ENCODE measurements around the gene IL4R. TPM values are rescaled to one million over a fixed set of nuclear protein-coding genes. Genes with fewer than 3 reads are reported as not detected.

Gene IL4R
- total RNA-seq, 1 donor from 2014 or later = 23.6 TPM

DNA sequence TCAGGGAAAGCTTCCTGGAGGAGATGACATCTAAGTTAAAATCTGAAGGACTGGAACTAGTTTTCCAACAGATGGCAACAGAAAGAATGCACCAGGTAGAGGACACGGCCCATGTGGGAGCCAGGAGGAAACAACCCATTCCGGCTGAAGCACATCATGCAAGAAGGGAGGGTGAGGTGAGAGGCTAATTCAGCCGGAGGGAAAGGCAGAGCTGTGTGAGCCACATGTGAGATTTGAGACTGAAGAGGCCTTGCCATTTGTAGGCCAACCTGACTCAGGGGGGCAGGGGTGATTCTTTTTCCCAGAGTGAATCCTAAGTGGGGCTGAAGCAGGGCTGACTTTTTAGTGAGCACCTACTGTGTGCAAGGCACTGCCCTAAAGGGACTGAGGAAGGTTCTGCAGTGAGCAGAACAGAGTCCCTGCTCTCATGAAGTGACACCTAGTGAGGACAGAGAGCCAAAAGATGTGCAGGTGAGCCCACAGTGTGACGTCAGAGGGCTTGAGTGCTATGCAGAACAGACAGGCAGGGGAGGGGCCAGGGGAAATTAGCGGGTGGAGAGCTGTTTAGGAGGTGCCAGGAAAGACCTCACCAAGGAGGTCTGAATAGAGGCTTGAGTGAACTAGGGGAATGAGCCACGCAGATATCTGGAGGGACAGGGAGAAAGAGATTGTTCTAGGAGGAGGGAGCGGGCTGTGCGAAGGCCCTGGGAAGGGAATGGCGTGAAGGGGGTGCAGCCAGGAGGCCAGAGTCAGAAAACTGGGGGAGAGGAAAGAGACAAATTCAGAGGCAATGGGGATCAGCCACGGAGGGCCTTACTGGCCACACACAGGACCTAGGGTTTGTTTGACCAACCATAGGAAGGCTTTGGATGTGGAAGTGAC lies 68.4 kb downstream of the IL4R start:
- Mint-ChIP-seq H3K9me3 (ENCODE audit: low read depth) (peaks cover 7% of the 10 kb centered on the region), H3K4me3 (ENCODE audit: low read depth) (no peak overlapping the region), H3K27me3 (peaks cover 9% of the 10 kb centered on the region), H3K27ac (no peak overlapping the region), H3K4me1 (ENCODE audit: low read depth) (no peaks in the 10 kb centered on the region), H3K36me3 (ENCODE audit: insufficient read depth) (peaks cover 2% of the 10 kb centered on the region)
- TF ChIP-seq, protein P1, sequence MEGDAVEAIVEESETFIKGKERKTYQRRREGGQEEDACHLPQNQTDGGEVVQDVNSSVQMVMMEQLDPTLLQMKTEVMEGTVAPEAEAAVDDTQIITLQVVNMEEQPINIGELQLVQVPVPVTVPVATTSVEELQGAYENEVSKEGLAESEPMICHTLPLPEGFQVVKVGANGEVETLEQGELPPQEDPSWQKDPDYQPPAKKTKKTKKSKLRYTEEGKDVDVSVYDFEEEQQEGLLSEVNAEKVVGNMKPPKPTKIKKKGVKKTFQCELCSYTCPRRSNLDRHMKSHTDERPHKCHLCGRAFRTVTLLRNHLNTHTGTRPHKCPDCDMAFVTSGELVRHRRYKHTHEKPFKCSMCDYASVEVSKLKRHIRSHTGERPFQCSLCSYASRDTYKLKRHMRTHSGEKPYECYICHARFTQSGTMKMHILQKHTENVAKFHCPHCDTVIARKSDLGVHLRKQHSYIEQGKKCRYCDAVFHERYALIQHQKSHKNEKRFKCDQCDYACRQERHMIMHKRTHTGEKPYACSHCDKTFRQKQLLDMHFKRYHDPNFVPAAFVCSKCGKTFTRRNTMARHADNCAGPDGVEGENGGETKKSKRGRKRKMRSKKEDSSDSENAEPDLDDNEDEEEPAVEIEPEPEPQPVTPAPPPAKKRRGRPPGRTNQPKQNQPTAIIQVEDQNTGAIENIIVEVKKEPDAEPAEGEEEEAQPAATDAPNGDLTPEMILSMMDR (IDR thresholded peaks at IDR 0.05; ENCODE audit: unreplicated experiment) = no peak
- DNase-seq (ENCODE audit: low spot score, unreplicated experiment) = no peak

DNA sequence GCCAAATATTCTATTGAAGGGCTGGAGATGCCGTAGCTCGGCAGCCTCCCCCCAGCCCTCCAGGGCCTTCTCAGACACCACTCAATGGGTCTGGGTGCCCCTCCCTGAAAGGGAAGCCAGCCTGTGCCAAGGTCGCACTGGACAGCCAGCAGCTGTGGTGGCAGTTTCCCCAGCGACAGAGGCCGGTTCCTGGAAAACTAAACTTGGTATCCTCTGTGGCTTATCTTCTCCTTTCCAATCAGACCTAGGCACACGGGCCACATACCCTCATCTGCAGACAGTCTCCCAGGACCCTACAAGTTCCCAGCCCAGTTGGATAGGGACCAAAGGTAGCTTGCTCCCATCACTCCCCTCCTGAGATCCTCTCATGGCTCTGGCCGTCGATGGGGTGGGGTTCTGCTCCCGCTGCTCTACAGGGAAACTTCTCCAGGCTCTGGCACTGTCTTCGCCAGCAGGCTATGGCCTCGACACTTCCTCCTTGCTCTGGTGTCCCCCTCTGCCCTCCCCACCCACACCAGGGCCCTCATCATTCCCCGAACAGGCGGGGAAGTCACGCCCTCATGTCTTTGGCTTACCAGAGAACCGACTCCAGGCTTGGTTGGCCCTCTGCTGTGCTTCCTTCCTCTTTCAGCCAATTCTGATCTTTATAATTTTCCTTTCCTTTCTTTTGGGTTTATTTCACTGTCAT lies 69.9 kb downstream of the IL4R start:
- Mint-ChIP-seq H3K4me3 (ENCODE audit: low read depth) (no peak overlapping the region), H3K27ac (no peak overlapping the region), H3K4me1 (ENCODE audit: low read depth) (no peaks in the 10 kb centered on the region), H3K9me3 (ENCODE audit: low read depth) (peaks cover 7% of the 10 kb centered on the region), H3K27me3 (peaks cover 9% of the 10 kb centered on the region), H3K36me3 (ENCODE audit: insufficient read depth) (peaks cover 2% of the 10 kb centered on the region)
- DNase-seq (ENCODE audit: low spot score, unreplicated experiment) = no peak
- TF ChIP-seq, protein P1 (IDR thresholded peaks at IDR 0.05; ENCODE audit: unreplicated experiment) = no peak

DNA sequence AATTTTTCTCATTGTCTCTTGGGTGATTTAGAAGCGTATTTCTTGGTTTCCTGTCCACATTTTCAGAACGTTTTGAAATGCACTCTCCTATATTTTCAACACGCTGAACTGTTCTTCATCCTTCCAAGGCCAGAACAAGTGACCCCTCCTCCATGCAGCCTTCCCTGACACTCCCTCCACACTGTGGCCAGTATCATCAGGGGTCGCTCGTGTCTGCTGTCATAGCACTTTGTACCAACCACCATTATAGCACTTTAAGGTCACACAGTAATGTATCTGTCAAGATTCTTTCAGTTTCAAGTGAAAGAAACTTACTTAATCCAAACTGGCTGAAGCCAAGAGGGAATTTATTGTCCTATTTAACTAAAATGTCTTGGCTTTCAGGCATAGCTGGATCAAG lies 70.7 kb downstream of the IL4R start:
- Mint-ChIP-seq H3K4me3 (ENCODE audit: low read depth) (no peak overlapping the region), H3K9me3 (ENCODE audit: low read depth) (peaks cover 9% of the 10 kb centered on the region), H3K4me1 (ENCODE audit: low read depth) (no peaks in the 10 kb centered on the region), H3K27ac (no peak overlapping the region), H3K36me3 (ENCODE audit: insufficient read depth) (peaks cover 2% of the 10 kb centered on the region), H3K27me3 (peaks cover 11% of the 10 kb centered on the region)
- TF ChIP-seq, protein P1 (IDR thresholded peaks at IDR 0.05; ENCODE audit: unreplicated experiment) = no peak
- no peak for DNase-seq (ENCODE audit: low spot score, unreplicated experiment)

DNA sequence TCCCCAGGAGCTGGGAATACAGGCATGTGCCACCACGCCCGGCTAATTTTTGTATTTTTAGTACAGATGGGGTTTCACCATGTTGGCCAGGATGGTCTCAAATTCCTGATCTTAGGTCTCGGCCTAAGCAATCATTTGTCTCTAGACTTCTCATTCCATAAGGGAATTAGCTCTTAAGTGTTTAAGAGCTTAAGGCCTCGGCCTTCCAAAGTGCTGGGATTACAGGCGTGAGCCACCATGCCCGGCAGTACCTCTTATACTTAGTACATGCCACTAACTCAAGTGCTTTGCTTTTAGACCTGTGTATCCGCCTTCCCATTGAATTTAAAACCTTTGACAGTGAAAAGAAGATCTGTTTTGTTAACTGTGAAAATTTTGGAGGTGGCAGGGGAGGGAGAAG lies 71.6 kb downstream of the IL4R start:
- Mint-ChIP-seq H3K9me3 (ENCODE audit: low read depth) (peaks cover 11% of the 10 kb centered on the region), H3K4me3 (ENCODE audit: low read depth) (no peak overlapping the region), H3K36me3 (ENCODE audit: insufficient read depth) (peaks cover 2% of the 10 kb centered on the region), H3K27me3 (peaks cover 13% of the 10 kb centered on the region), H3K27ac (no peak overlapping the region), H3K4me1 (ENCODE audit: low read depth) (no peaks in the 10 kb centered on the region)
- TF ChIP-seq, protein P1 (IDR thresholded peaks at IDR 0.05; ENCODE audit: unreplicated experiment) = no peak
- DNase-seq (ENCODE audit: low spot score, unreplicated experiment) = no peak

DNA sequence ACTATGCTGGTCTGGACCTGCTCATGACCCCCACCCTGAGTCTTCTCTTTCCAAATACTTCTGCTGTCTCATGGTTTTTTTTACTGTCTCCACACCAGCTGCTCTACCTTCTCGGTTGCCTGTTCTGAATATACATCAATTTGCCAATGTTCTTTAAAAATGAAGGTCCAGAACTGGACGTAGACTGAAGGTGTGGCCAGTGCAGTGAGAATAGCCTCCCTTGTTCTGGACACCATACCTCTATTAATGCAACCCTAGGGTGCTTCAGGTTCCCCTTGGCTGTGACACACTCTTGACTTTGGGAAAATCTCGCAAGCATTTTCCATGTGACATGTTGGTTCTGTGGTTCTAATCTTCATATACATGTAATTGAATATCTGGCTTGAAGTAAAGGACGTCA lies 72.9 kb downstream of the IL4R start:
- Mint-ChIP-seq H3K36me3 (ENCODE audit: insufficient read depth) (peaks cover 2% of the 10 kb centered on the region), H3K27ac (no peak overlapping the region)
- no peak for DNase-seq (ENCODE audit: low spot score, unreplicated experiment)

More for the DNA sequence above, 72.9 kb downstream of the IL4R start:
- Mint-ChIP-seq H3K4me1 (ENCODE audit: low read depth) (no peaks in the 10 kb centered on the region), H3K9me3 (ENCODE audit: low read depth) (peaks cover 11% of the 10 kb centered on the region), H3K4me3 (ENCODE audit: low read depth) (no peak overlapping the region), H3K27me3 (peaks cover 13% of the 10 kb centered on the region)
- TF ChIP-seq, protein P1 (IDR thresholded peaks at IDR 0.05; ENCODE audit: unreplicated experiment) = no peak
